ENCODE data around the gene PPARD. TPM values are rescaled to one million over a fixed set of nuclear protein-coding genes. Genes with fewer than 3 reads are reported as not detected.

Gene PPARD
- total RNA-seq, 2 donors from 2014 or later, result 6.0 to 11.2 TPM

- ATAC-seq, result no peak
These were observed 14.0 kb downstream of the PPARD start for GRCh38 chr6:35356391-35356790.

GRCh38 chr6:35357677-35358076 is 15.3 kb downstream of the PPARD start:
- intact Hi-C loops (cut with DNase I), result no loop called here
- 54 to 63% methylated on average over 4 of the region's 4 CpGs for WGBS, 2 donors

More at GRCh38 chr6:35356391-35356790, 14.0 kb downstream of the PPARD start:
- no peaks in the 10 kb centered on the region for H3K27me3 ChIP-seq
- TF ChIP-seq CTCF (IDR thresholded peaks at IDR 0.05), result no peak
- TF ChIP-seq POLR2A (IDR thresholded peaks at IDR 0.05), result no peak
- peaks cover 40% of the 10 kb centered on the region for H3K4me1 ChIP-seq
- DNase-seq, result no peak
- intact Hi-C loops (cut with DNase I), result no loop called here
- no peaks in the 10 kb centered on the region for H3K9me3 ChIP-seq
- 88 to 92% methylated on average over 1 of the region's 1 CpG for WGBS, 2 donors
- no peaks in the 10 kb centered on the region for H3K36me3 ChIP-seq (replicated peaks in 1 of 2; ENCODE audit: insufficient read depth in 1 of 2, low read depth in 2 of 2)
- H3K27ac ChIP-seq, result no peak overlapping the region
- H3K4me3 ChIP-seq, result no peak overlapping the region

GRCh38 chr6:35358086-35358485 is 15.7 kb downstream of the PPARD start:
- DNase-seq (no peak), ATAC-seq (no peak)
- intact Hi-C loops (cut with DNase I), result no loop called here
- Histone ChIP-seq H3K4me1 (peaks cover 40% of the 10 kb centered on the region), H3K36me3 (replicated peaks in 1 of 2; ENCODE audit: insufficient read depth in 1 of 2, low read depth in 2 of 2) (no peaks in the 10 kb centered on the region), H3K4me3 (no peak overlapping the region), H3K9me3 (no peaks in the 10 kb centered on the region), H3K27me3 (no peaks in the 10 kb centered on the region), H3K27ac (peak overlapping the region in 1 of 4 donors; percentile 28)
- no peak for TF ChIP-seq POLR2A (IDR thresholded peaks at IDR 0.05)
- no peak for TF ChIP-seq CTCF (IDR thresholded peaks at IDR 0.05)
- 69 to 72% methylated on average over 3 of the region's 3 CpGs for WGBS, 2 donors

More at GRCh38 chr6:35357677-35358076, 15.3 kb downstream of the PPARD start:
- Histone ChIP-seq H3K4me3 (no peak overlapping the region), H3K36me3 (replicated peaks in 1 of 2; ENCODE audit: insufficient read depth in 1 of 2, low read depth in 2 of 2) (no peaks in the 10 kb centered on the region), H3K27me3 (no peaks in the 10 kb centered on the region), H3K27ac (no peak overlapping the region), H3K9me3 (no peaks in the 10 kb centered on the region), H3K4me1 (peaks cover 40% of the 10 kb centered on the region)
- ATAC-seq, result no peak
- peak in 1 of 4 donors; percentile 46 for DNase-seq
- TF ChIP-seq POLR2A (IDR thresholded peaks at IDR 0.05) (no peak), CTCF (IDR thresholded peaks at IDR 0.05) (no peak)

GRCh38 chr6:35359346-35359743 is 17.0 kb downstream of the PPARD start:
- peak overlapping the region in 3 of 4 donors; percentile 52 to 68 (median 63) for H3K27ac ChIP-seq
- peaks cover 40% of the 10 kb centered on the region for H3K4me1 ChIP-seq
- TF ChIP-seq POLR2A (IDR thresholded peaks at IDR 0.05), result no peak
- TF ChIP-seq CTCF (IDR thresholded peaks at IDR 0.05), result no peak
- H3K4me3 ChIP-seq, result no peak overlapping the region
- ATAC-seq (no peak), DNase-seq (no peak)
- intact Hi-C loops (cut with DNase I), result no loop called here
- WGBS, 2 donors, result 97 to 99% methylated on average over 5 of the region's 5 CpGs
- H3K27me3 ChIP-seq, result no peaks in the 10 kb centered on the region
- no peaks in the 10 kb centered on the region for H3K9me3 ChIP-seq
- H3K36me3 ChIP-seq (replicated peaks in 1 of 2; ENCODE audit: insufficient read depth in 1 of 2, low read depth in 2 of 2), result no peaks in the 10 kb centered on the region

- WGBS, 2 donors, result 37 to 62% methylated on average over 2 of the region's 2 CpGs
- Histone ChIP-seq H3K36me3 (replicated peaks in 1 of 2; ENCODE audit: insufficient read depth in 1 of 2, low read depth in 2 of 2) (no peaks in the 10 kb centered on the region), H3K4me3 (no peak overlapping the region), H3K27me3 (no peaks in the 10 kb centered on the region), H3K4me1 (peaks cover 40% of the 10 kb centered on the region), H3K9me3 (no peaks in the 10 kb centered on the region), H3K27ac (peak overlapping the region; percentile 45 to 68 (median 58))
- intact Hi-C loops (cut with DNase I), result no loop called here
- ATAC-seq (peak; percentile 78), DNase-seq (peak; percentile 47 to 74 (median 68))
- no peak for TF ChIP-seq POLR2A (IDR thresholded peaks at IDR 0.05)
- no peak for TF ChIP-seq CTCF (IDR thresholded peaks at IDR 0.05)
These were observed 17.5 kb downstream of the PPARD start for GRCh38 chr6:35359744-35360348.
